Transverse colon (tissue), 3 donors: Measurements from ENCODE around the gene PBLD.

Experiments used
- CTCF ChIP-seq, 5 experiments: fragments of 200-600 bp in 3 of 5; fragments of 450-650 bp in 2 of 5; sonication (generic) in 3 of 5; IDR thresholded peaks; 1 replicate in 2 of 5; 2 replicates in 3 of 5; pipeline ENCODE4 v1.5.1; 2016 to 2017; ENCODE audit warnings: antibody characterized with exemption in 5 of 5, inconsistent platforms in 3 of 5, mild to moderate bottlenecking in 2 of 5, moderate library complexity in 1 of 5
- EP300 ChIP-seq: sonication (generic); formaldehyde crosslinking; IDR thresholded peaks from one replicate; pipeline ENCODE4 v1.6.1; 2017; ENCODE audit warnings: antibody characterized with exemption, low read depth
- POLR2A ChIP-seq: fragments of 450-650 bp; IDR thresholded peaks from one replicate; pipeline ENCODE4 v1.6.1; 2016; ENCODE audit warnings: antibody characterized with exemption, mild to moderate bottlenecking, moderate library complexity

- no peak for TF ChIP-seq POLR2A
- no peak for TF ChIP-seq CTCF (IDR thresholded peaks at IDR 0.05)
- no peak for TF ChIP-seq EP300
These were observed 71.4 kb downstream of the PBLD start for GRCh38 chr10:68261132-68261856.
